Measurements from ENCODE around the gene IFNA16. TPM values are rescaled to one million over a fixed set of nuclear protein-coding genes. Genes with fewer than 3 reads are reported as not detected.
"Not testable (repeated sequence)": the region's sequence is repeated elsewhere in the genome, so short reads cannot be mapped to it uniquely, and the experiment has no call there.

The IFNA16 gene
- total RNA-seq, 2 experiments from 2014 or later = not detected

GRCh38 chr9:21244836-21245235 lies 27.7 kb upstream of the IFNA16 start:
- Histone ChIP-seq H4K20me1 (ENCODE audit: insufficient read depth, low read length) (no peaks in the 10 kb centered on the region), H3K9me3 (ENCODE audit: low read length) (no peaks in the 10 kb centered on the region), H2AFZ (ENCODE audit: low read length) (no peak overlapping the region), H3K36me3 (ENCODE audit: insufficient read depth, low read length) (no peaks in the 10 kb centered on the region), H3K4me1 (ENCODE audit: insufficient read depth, low read length, poor library complexity, severe bottlenecking) (no peaks in the 10 kb centered on the region), H3K79me2 (ENCODE audit: insufficient read depth, low read depth, low read length) (no peaks in the 10 kb centered on the region), H3K9me2 (ENCODE audit: insufficient read depth, low read length) (no peaks in the 10 kb centered on the region), H3K4me2 (ENCODE audit: low read length) (no peak overlapping the region), H3K27ac (ENCODE audit: low read depth, low read length, poor library complexity, severe bottlenecking) (no peak overlapping the region), H3K4me3 (ENCODE audit: low read depth, low read length, poor library complexity, severe bottlenecking) (no peak overlapping the region)
- no peak for TF ChIP-seq EZH2phosphoT487 (IDR thresholded peaks at IDR 0.05; ENCODE audit: borderline replicate concordance, low read depth, low read length)
- TF ChIP-seq CTCF (conservative IDR thresholded peaks at IDR 0.05; ENCODE audit: low read length) = no peak
- intact Hi-C loops (cut with micrococcal nuclease; ENCODE audit: unreplicated experiment) = no loop called here
- ChIA-PET POLR2A (no interaction called here), CTCF (ENCODE audit: unreplicated experiment) (no interaction called here)
- no peak for DNase-seq (ENCODE audit: low spot score)
- BruUV-seq (replicated peaks) = no TSS peak

- BruUV-seq (replicated peaks) = no TSS peak
- Histone ChIP-seq H3K79me2 (ENCODE audit: insufficient read depth, low read depth, low read length) (no peaks in the 10 kb centered on the region), H2AFZ (ENCODE audit: low read length) (no peak within 1 kb of the TSS), H3K36me3 (ENCODE audit: insufficient read depth, low read length) (no peaks in the 10 kb centered on the region), H3K4me1 (ENCODE audit: insufficient read depth, low read length, poor library complexity, severe bottlenecking) (no peaks in the 10 kb centered on the region), H3K27ac (ENCODE audit: low read depth, low read length, poor library complexity, severe bottlenecking) (no peak within 1 kb of the TSS), H3K9me3 (ENCODE audit: low read length) (no peaks in the 10 kb centered on the region), H3K9me2 (ENCODE audit: insufficient read depth, low read length) (no peaks in the 10 kb centered on the region), H3K4me2 (ENCODE audit: low read length) (no peak within 1 kb of the TSS), H4K20me1 (ENCODE audit: insufficient read depth, low read length) (no peaks in the 10 kb centered on the region), H3K4me3 (ENCODE audit: low read depth, low read length, poor library complexity, severe bottlenecking) (no peak within 1 kb of the TSS)
- TF ChIP-seq EZH2phosphoT487 (IDR thresholded peaks at IDR 0.05; ENCODE audit: borderline replicate concordance, low read depth, low read length) (no peak), CTCF (conservative IDR thresholded peaks at IDR 0.05; ENCODE audit: low read length) (no peak)
- CTCF ChIA-PET (ENCODE audit: unreplicated experiment) = no interaction called here
- DNase-seq (ENCODE audit: low spot score) = no peak
- POLR2A ChIA-PET = interaction anchor here (0.6 kb wide), 1 partner anchor 265 kb away, joined by 7 read pairs; no protein-coding TSS in a partner anchor
- intact Hi-C loops (cut with micrococcal nuclease; ENCODE audit: unreplicated experiment) = no loop called here
Measured at GRCh38 chr9:21239911-21240310, 22.8 kb upstream of the IFNA16 start, which contains the start of gene IFNA14. Gene IFNA14, minus strand, starts transcription at chr9:21240005. Its CDS starts 70 bp downstream, at chr9:21239935.

GRCh38 chr9:21236360-21236714 lies 19.2 kb upstream of the IFNA16 start:
- POLR2A ChIA-PET; intact Hi-C loops (cut with micrococcal nuclease; ENCODE audit: unreplicated experiment): not testable (repeated sequence)

More at GRCh38 chr9:21236360-21236714, 19.2 kb upstream of the IFNA16 start:
- H3K4me1 ChIP-seq (ENCODE audit: insufficient read depth, low read length, poor library complexity, severe bottlenecking); H3K27ac ChIP-seq (ENCODE audit: low read depth, low read length, poor library complexity, severe bottlenecking); BruUV-seq (replicated peaks); H3K36me3 ChIP-seq (ENCODE audit: insufficient read depth, low read length); H4K20me1 ChIP-seq (ENCODE audit: insufficient read depth, low read length); H3K4me2 ChIP-seq (ENCODE audit: low read length); H3K9me2 ChIP-seq (ENCODE audit: insufficient read depth, low read length); H3K9me3 ChIP-seq (ENCODE audit: low read length); CTCF ChIA-PET (ENCODE audit: unreplicated experiment); H3K79me2 ChIP-seq (ENCODE audit: insufficient read depth, low read depth, low read length); H3K4me3 ChIP-seq (ENCODE audit: low read depth, low read length, poor library complexity, severe bottlenecking); DNase-seq (ENCODE audit: low spot score); H2AFZ ChIP-seq (ENCODE audit: low read length): not testable (repeated sequence)

Data from OCI-LY7 (cell line).